NCI-H446 treated with DMSO at 0.1 percent for 48 hours (cell line): ENCODE measurements around the gene CAPG.
"Not testable (repeated sequence)": the region's sequence is repeated elsewhere in the genome, so short reads cannot be mapped to it uniquely, and the experiment has no call there.

Source experiments
- DNase-seq: peaks from one replicate; lab custom pipeline; 2025; lab: John Stamatoyannopoulos, UW

CAPG gene

GRCh38 chr2:85409845-85410583 lies at the start of gene CAPG:
CAPG (minus strand) TSS chr2:85410366; CDS start chr2:85402145, 8,221 bp downstream.
- no peak for DNase-seq

- DNase-seq: no peak
Measured at GRCh38 chr2:85459771-85460170, 49.6 kb upstream of the CAPG start.

GRCh38 chr2:85458601-85459563 lies 48.7 kb upstream of the CAPG start:
- no peak for DNase-seq

GRCh38 chr2:85457877-85458316 lies 47.7 kb upstream of the CAPG start:
- no peak for DNase-seq

- DNase-seq: no peak
Measured at GRCh38 chr2:85457043-85457442, 46.9 kb upstream of the CAPG start.

- DNase-seq: no peak
Measured at GRCh38 chr2:85455552-85456090, 45.5 kb upstream of the CAPG start.

- no peak for DNase-seq
Measured at GRCh38 chr2:85453571-85453970, 43.4 kb upstream of the CAPG start.

GRCh38 chr2:85452237-85452636 lies 42.1 kb upstream of the CAPG start:
- DNase-seq: no peak

GRCh38 chr2:85449214-85449588 lies 39.0 kb upstream of the CAPG start:
- no peak for DNase-seq

- DNase-seq: no peak
Measured at GRCh38 chr2:85448461-85449213, 38.5 kb upstream of the CAPG start.

- DNase-seq: no peak
Measured at GRCh38 chr2:85447222-85447585, 37.0 kb upstream of the CAPG start.

GRCh38 chr2:85446296-85447221 lies 36.4 kb upstream of the CAPG start:
- DNase-seq: no peak

GRCh38 chr2:85445316-85446295 lies 35.4 kb upstream of the CAPG start:
- DNase-seq: no peak

GRCh38 chr2:85444629-85445172 lies 34.5 kb upstream of the CAPG start:
- no peak for DNase-seq

- no peak for DNase-seq
Measured at GRCh38 chr2:85441864-85442263, 31.7 kb upstream of the CAPG start.

GRCh38 chr2:85440729-85441128 lies 30.6 kb upstream of the CAPG start:
- no peak for DNase-seq

GRCh38 chr2:85439986-85440385 lies 29.8 kb upstream of the CAPG start:
- no peak for DNase-seq

- DNase-seq: not testable (repeated sequence)
Measured at GRCh38 chr2:85439569-85439968, 29.4 kb upstream of the CAPG start.

- DNase-seq: no peak
Measured at GRCh38 chr2:85439025-85439472, 28.9 kb upstream of the CAPG start.
